ENCODE measurements around the gene POGZ.

The POGZ gene

GRCh38 chr1:151370211-151370911 is 88.9 kb downstream of the POGZ start:
- Histone ChIP-seq H3K9me3 (no peaks in the 10 kb centered on the region), H3K36me3 (no peaks in the 10 kb centered on the region), H3K27me3 (no peaks in the 10 kb centered on the region), H3K4me3 (ENCODE audit: low read depth, low read length) (no peak overlapping the region), H3K4me1 (peaks cover 17% of the 10 kb centered on the region)
- DNase-seq = no peak
- no peak for TF ChIP-seq CTCF (IDR thresholded peaks at IDR 0.05; ENCODE audit: low read depth, low read length)

- no peaks in the 10 kb centered on the region for H3K36me3 ChIP-seq
- H3K4me3 ChIP-seq (ENCODE audit: low read depth, low read length) = no peak overlapping the region
- H3K4me1 ChIP-seq = peaks cover 17% of the 10 kb centered on the region
- DNase-seq = no peak
- no peaks in the 10 kb centered on the region for H3K9me3 ChIP-seq
- H3K27me3 ChIP-seq = no peaks in the 10 kb centered on the region
- no peak for TF ChIP-seq CTCF (IDR thresholded peaks at IDR 0.05; ENCODE audit: low read depth, low read length)
Measured at GRCh38 chr1:151369621-151370048, 89.7 kb downstream of the POGZ start.

GRCh38 chr1:151369302-151369610 is 90.0 kb downstream of the POGZ start:
- H3K4me3 ChIP-seq (ENCODE audit: low read depth, low read length) = no peak overlapping the region
- H3K9me3 ChIP-seq = no peaks in the 10 kb centered on the region
- H3K27me3 ChIP-seq = no peaks in the 10 kb centered on the region
- H3K36me3 ChIP-seq = no peaks in the 10 kb centered on the region
- peaks cover 17% of the 10 kb centered on the region for H3K4me1 ChIP-seq
- DNase-seq = no peak
- TF ChIP-seq CTCF (IDR thresholded peaks at IDR 0.05; ENCODE audit: low read depth, low read length) = no peak

- TF ChIP-seq CTCF (IDR thresholded peaks at IDR 0.05; ENCODE audit: low read depth, low read length) = no peak
- no peak overlapping the region for H3K4me3 ChIP-seq (ENCODE audit: low read depth, low read length)
- H3K27me3 ChIP-seq = no peaks in the 10 kb centered on the region
- H3K4me1 ChIP-seq = peaks cover 17% of the 10 kb centered on the region
- no peaks in the 10 kb centered on the region for H3K9me3 ChIP-seq
- H3K36me3 ChIP-seq = no peaks in the 10 kb centered on the region
- DNase-seq = no peak
Measured at GRCh38 chr1:151368393-151369301, 90.6 kb downstream of the POGZ start.

GRCh38 chr1:151367658-151368392 is 91.5 kb downstream of the POGZ start:
- Histone ChIP-seq H3K36me3 (no peaks in the 10 kb centered on the region), H3K4me1 (peaks cover 17% of the 10 kb centered on the region), H3K27me3 (no peaks in the 10 kb centered on the region), H3K9me3 (no peaks in the 10 kb centered on the region), H3K4me3 (ENCODE audit: low read depth, low read length) (no peak overlapping the region)
- DNase-seq = no peak
- TF ChIP-seq CTCF (IDR thresholded peaks at IDR 0.05; ENCODE audit: low read depth, low read length) = no peak

All from BE2C (cell line).